ENCODE results near the gene RHOXF2. TPM values are rescaled to one million over a fixed set of nuclear protein-coding genes. Genes with fewer than 3 reads are reported as not detected.
"Not testable (repeated sequence)": the region's sequence is repeated elsewhere in the genome, so short reads cannot be mapped to it uniquely, and the experiment has no call there.

The RHOXF2 gene
- total RNA-seq, 1 donor: under 0.01 TPM

GRCh38 chrX:120195786-120196185, 37.4 kb downstream of the RHOXF2 start:
- not testable (repeated sequence) for H3K27ac ChIP-seq (ENCODE audit: low read depth, low read length); H3K27me3 ChIP-seq (ENCODE audit: insufficient read depth, low read length); H3K79me2 ChIP-seq (ENCODE audit: insufficient read depth, low read length); H3K4me2 ChIP-seq (ENCODE audit: insufficient read depth, low read length); H3K9me3 ChIP-seq (ENCODE audit: low read depth, low read length); H4K20me1 ChIP-seq (ENCODE audit: insufficient read depth, low read length); H3K4me3 ChIP-seq (ENCODE audit: insufficient read depth, low read length); H3K4me1 ChIP-seq (ENCODE audit: insufficient read depth, low read length); DNase-seq (ENCODE audit: insufficient read length, low spot score, missing footprints); H2AFZ ChIP-seq (ENCODE audit: low read length); H3K36me3 ChIP-seq (ENCODE audit: insufficient read depth, low read length)

- not testable (repeated sequence) for H3K27ac ChIP-seq (ENCODE audit: low read depth, low read length); H3K4me1 ChIP-seq (ENCODE audit: insufficient read depth, low read length); H3K4me3 ChIP-seq (ENCODE audit: insufficient read depth, low read length); H2AFZ ChIP-seq (ENCODE audit: low read length); H3K9me3 ChIP-seq (ENCODE audit: low read depth, low read length); H3K79me2 ChIP-seq (ENCODE audit: insufficient read depth, low read length); H3K27me3 ChIP-seq (ENCODE audit: insufficient read depth, low read length); H3K4me2 ChIP-seq (ENCODE audit: insufficient read depth, low read length); H4K20me1 ChIP-seq (ENCODE audit: insufficient read depth, low read length); H3K36me3 ChIP-seq (ENCODE audit: insufficient read depth, low read length); DNase-seq (ENCODE audit: insufficient read length, low spot score, missing footprints)
These were observed 38.3 kb downstream of the RHOXF2 start for GRCh38 chrX:120196626-120197283.

- no peaks in the 10 kb centered on the region for H3K4me1 ChIP-seq (ENCODE audit: insufficient read depth, low read length)
- peaks cover 11% of the 10 kb centered on the region for H3K27me3 ChIP-seq (ENCODE audit: insufficient read depth, low read length)
- no peak overlapping the region for H3K27ac ChIP-seq (ENCODE audit: low read depth, low read length)
- H3K4me3 ChIP-seq (ENCODE audit: insufficient read depth, low read length): no peak overlapping the region
- no peaks in the 10 kb centered on the region for H3K36me3 ChIP-seq (ENCODE audit: insufficient read depth, low read length)
- no peak overlapping the region for H3K4me2 ChIP-seq (ENCODE audit: insufficient read depth, low read length)
- H3K79me2 ChIP-seq (ENCODE audit: insufficient read depth, low read length): no peaks in the 10 kb centered on the region
- H3K9me3 ChIP-seq (ENCODE audit: low read depth, low read length): no peaks in the 10 kb centered on the region
- no peak overlapping the region for H2AFZ ChIP-seq (ENCODE audit: low read length)
- H4K20me1 ChIP-seq (ENCODE audit: insufficient read depth, low read length): no peaks in the 10 kb centered on the region
- TF ChIP-seq CTCF (IDR thresholded peaks at IDR 0.05; ENCODE audit: extremely low read depth, low read depth, low read length): no peak
- no peak for DNase-seq (ENCODE audit: insufficient read length, low spot score, missing footprints)
These were observed 42.4 kb downstream of the RHOXF2 start for GRCh38 chrX:120200851-120201250.

GRCh38 chrX:120205816-120206753, 47.7 kb downstream of the RHOXF2 start:
- peaks cover 11% of the 10 kb centered on the region for H3K27me3 ChIP-seq (ENCODE audit: insufficient read depth, low read length)
- H2AFZ ChIP-seq (ENCODE audit: low read length): no peak overlapping the region
- no peaks in the 10 kb centered on the region for H4K20me1 ChIP-seq (ENCODE audit: insufficient read depth, low read length)
- H3K9me3 ChIP-seq (ENCODE audit: low read depth, low read length): no peaks in the 10 kb centered on the region
- no peak overlapping the region for H3K4me2 ChIP-seq (ENCODE audit: insufficient read depth, low read length)
- no peak for TF ChIP-seq CTCF (IDR thresholded peaks at IDR 0.05; ENCODE audit: extremely low read depth, low read depth, low read length)
- no peak overlapping the region for H3K27ac ChIP-seq (ENCODE audit: low read depth, low read length)
- H3K4me3 ChIP-seq (ENCODE audit: insufficient read depth, low read length): no peak overlapping the region
- H3K4me1 ChIP-seq (ENCODE audit: insufficient read depth, low read length): no peaks in the 10 kb centered on the region
- no peaks in the 10 kb centered on the region for H3K36me3 ChIP-seq (ENCODE audit: insufficient read depth, low read length)
- no peak for DNase-seq (ENCODE audit: insufficient read length, low spot score, missing footprints)
- H3K79me2 ChIP-seq (ENCODE audit: insufficient read depth, low read length): no peaks in the 10 kb centered on the region

Data from osteoblast (primary cell).